Ishikawa (cell line): ENCODE data around the gene ZNF358.
A peak's percentile ranks its signal among the peaks of the same experiment; 100 is the strongest.

Source experiments
- CEBPB ChIP-seq: IDR thresholded peaks from 2 replicates; pipeline ENCODE4 v1.6.1; 2012
- CREB1 ChIP-seq: IDR thresholded peaks from 2 replicates; pipeline ENCODE4 v1.6.1; 2012; ENCODE audit warnings: low read depth
- EP300 ChIP-seq: IDR thresholded peaks from 2 replicates; pipeline ENCODE4 v1.6.1; 2012; ENCODE audit warnings: borderline replicate concordance
- NFIC ChIP-seq: IDR thresholded peaks from 2 replicates; pipeline ENCODE4 v1.6.1; 2012
- RAD21 ChIP-seq: IDR thresholded peaks from 2 replicates; pipeline ENCODE4 v1.6.1; 2012; ENCODE audit warnings: low read depth
- TAF1 ChIP-seq: IDR thresholded peaks from 2 replicates; pipeline ENCODE4 v1.6.1; 2012; ENCODE audit warnings: low read depth, mild to moderate bottlenecking
- TCF12 ChIP-seq: IDR thresholded peaks from 2 replicates; pipeline ENCODE4 v1.6.1; 2012; ENCODE audit warnings: low read depth
- TEAD4 ChIP-seq: IDR thresholded peaks from 2 replicates; pipeline ENCODE4 v1.6.1; 2012
- USF1 ChIP-seq: IDR thresholded peaks from 2 replicates; pipeline ENCODE4 v1.6.1; 2012
- YY1 ChIP-seq: IDR thresholded peaks from 2 replicates; pipeline ENCODE4 v1.6.1; 2012; ENCODE audit warnings: low read depth
- TF ChIP-seq, protein P1 (sequence below): IDR thresholded peaks from 2 replicates; pipeline ENCODE4 v1.6.1; 2012; ENCODE audit warnings: low read depth, mild to moderate bottlenecking
- TF ChIP-seq, protein P2 (sequence below): IDR thresholded peaks from 2 replicates; pipeline ENCODE4 v1.6.1; 2012

- peak; percentile 92 for TF ChIP-seq CREB1
- TF ChIP-seq RAD21, result no peak
- TF ChIP-seq, protein P1, sequence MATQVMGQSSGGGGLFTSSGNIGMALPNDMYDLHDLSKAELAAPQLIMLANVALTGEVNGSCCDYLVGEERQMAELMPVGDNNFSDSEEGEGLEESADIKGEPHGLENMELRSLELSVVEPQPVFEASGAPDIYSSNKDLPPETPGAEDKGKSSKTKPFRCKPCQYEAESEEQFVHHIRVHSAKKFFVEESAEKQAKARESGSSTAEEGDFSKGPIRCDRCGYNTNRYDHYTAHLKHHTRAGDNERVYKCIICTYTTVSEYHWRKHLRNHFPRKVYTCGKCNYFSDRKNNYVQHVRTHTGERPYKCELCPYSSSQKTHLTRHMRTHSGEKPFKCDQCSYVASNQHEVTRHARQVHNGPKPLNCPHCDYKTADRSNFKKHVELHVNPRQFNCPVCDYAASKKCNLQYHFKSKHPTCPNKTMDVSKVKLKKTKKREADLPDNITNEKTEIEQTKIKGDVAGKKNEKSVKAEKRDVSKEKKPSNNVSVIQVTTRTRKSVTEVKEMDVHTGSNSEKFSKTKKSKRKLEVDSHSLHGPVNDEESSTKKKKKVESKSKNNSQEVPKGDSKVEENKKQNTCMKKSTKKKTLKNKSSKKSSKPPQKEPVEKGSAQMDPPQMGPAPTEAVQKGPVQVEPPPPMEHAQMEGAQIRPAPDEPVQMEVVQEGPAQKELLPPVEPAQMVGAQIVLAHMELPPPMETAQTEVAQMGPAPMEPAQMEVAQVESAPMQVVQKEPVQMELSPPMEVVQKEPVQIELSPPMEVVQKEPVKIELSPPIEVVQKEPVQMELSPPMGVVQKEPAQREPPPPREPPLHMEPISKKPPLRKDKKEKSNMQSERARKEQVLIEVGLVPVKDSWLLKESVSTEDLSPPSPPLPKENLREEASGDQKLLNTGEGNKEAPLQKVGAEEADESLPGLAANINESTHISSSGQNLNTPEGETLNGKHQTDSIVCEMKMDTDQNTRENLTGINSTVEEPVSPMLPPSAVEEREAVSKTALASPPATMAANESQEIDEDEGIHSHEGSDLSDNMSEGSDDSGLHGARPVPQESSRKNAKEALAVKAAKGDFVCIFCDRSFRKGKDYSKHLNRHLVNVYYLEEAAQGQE, result no peak
- no peak for TF ChIP-seq EP300
- no peak for TF ChIP-seq CEBPB
- TF ChIP-seq TAF1, result no peak; the same call in 1 of the 2 replicates
- TF ChIP-seq NFIC, result no peak
- no peak for TF ChIP-seq TEAD4
- peak; percentile 85 for TF ChIP-seq YY1
- TF ChIP-seq, protein P2, sequence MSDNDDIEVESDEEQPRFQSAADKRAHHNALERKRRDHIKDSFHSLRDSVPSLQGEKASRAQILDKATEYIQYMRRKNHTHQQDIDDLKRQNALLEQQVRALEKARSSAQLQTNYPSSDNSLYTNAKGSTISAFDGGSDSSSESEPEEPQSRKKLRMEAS, result peak; percentile 67; the same call in 1 of the 2 replicates
- TF ChIP-seq TCF12, result peak; percentile 63
- TF ChIP-seq USF1, result peak; percentile 27; the same call in 1 of the 2 replicates
These were observed 19.4 kb downstream of the ZNF358 start, which contains the start of gene PNPLA6 for GRCh38 chr19:7535047-7535997.
